ENCODE measurements around the gene CPLX4.

DNA sequence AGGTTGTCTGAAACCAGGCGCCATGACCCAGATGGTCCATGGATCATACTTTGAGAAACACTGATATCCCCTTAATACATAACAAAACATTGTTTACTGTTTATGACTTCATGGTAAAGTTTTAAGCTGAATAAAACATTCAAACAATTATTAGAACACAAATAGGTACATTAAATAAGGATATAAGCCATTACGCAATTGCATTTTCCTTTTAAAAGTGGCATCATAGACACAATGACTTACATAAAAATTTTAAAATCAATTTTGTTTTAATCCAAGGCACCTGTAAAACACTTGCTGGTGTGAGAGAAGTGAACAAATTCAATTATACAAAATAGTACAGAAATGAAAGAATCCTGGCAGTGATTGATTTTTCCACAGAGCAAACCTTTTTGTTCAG is 10.2 kb upstream of the CPLX4 start:
- TF ChIP-seq, protein P1, sequence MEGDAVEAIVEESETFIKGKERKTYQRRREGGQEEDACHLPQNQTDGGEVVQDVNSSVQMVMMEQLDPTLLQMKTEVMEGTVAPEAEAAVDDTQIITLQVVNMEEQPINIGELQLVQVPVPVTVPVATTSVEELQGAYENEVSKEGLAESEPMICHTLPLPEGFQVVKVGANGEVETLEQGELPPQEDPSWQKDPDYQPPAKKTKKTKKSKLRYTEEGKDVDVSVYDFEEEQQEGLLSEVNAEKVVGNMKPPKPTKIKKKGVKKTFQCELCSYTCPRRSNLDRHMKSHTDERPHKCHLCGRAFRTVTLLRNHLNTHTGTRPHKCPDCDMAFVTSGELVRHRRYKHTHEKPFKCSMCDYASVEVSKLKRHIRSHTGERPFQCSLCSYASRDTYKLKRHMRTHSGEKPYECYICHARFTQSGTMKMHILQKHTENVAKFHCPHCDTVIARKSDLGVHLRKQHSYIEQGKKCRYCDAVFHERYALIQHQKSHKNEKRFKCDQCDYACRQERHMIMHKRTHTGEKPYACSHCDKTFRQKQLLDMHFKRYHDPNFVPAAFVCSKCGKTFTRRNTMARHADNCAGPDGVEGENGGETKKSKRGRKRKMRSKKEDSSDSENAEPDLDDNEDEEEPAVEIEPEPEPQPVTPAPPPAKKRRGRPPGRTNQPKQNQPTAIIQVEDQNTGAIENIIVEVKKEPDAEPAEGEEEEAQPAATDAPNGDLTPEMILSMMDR (IDR thresholded peaks at IDR 0.05) = no peak
- no peak for TF ChIP-seq POLR2A (IDR thresholded peaks at IDR 0.05)
- no peak for TF ChIP-seq EP300 (IDR thresholded peaks at IDR 0.05)

All from ovary (tissue), 3 donors.